DOHH2 (cell line): Measurements from ENCODE around the gene TBC1D14.

Experiments used
- EZH2phosphoT487 ChIP-seq: fragments of 200-600 bp; sonication (generic); IDR thresholded peaks from 2 replicates; pipeline ENCODE4 v1.6.1; 2017; ENCODE audit warnings: borderline replicate concordance, mild to moderate bottlenecking, antibody characterized with exemption, low read length, moderate library complexity, mixed read lengths
- TF ChIP-seq, protein P1 (sequence below): fragments of 200-600 bp; sonication (generic); IDR thresholded peaks from one replicate; pipeline ENCODE4 v1.5.1; 2014; ENCODE audit warnings: antibody characterized with exemption, mild to moderate bottlenecking, low read depth, low read length; ENCODE audit not compliant: poor library complexity, severe bottlenecking

DNA sequence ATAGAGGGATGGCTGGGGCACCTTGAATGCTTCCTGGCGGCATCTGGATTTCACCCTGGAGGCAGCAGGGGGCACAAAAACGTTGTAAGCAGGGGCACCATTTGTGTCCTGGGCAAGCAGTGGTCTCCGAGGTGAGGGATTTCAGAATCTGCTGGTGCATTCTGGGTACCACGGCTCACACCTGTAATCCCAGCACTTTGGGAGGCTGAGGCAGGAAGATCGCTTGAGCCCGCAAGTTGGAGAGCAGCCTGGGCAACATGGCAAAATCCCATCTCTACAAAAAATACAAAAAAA is 16.8 kb upstream of the TBC1D14 start:
- TF ChIP-seq, protein P1, sequence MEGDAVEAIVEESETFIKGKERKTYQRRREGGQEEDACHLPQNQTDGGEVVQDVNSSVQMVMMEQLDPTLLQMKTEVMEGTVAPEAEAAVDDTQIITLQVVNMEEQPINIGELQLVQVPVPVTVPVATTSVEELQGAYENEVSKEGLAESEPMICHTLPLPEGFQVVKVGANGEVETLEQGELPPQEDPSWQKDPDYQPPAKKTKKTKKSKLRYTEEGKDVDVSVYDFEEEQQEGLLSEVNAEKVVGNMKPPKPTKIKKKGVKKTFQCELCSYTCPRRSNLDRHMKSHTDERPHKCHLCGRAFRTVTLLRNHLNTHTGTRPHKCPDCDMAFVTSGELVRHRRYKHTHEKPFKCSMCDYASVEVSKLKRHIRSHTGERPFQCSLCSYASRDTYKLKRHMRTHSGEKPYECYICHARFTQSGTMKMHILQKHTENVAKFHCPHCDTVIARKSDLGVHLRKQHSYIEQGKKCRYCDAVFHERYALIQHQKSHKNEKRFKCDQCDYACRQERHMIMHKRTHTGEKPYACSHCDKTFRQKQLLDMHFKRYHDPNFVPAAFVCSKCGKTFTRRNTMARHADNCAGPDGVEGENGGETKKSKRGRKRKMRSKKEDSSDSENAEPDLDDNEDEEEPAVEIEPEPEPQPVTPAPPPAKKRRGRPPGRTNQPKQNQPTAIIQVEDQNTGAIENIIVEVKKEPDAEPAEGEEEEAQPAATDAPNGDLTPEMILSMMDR = no peak
- no peak for TF ChIP-seq EZH2phosphoT487
